Ecto neural progenitor cell (in vitro differentiated cells): ENCODE measurements around the gene ODAPH.
"Not testable (repeated sequence)": the region's sequence is repeated elsewhere in the genome, so short reads cannot be mapped to it uniquely, and the experiment has no call there.

Experiments
- DNase-seq: peaks from one replicate; pipeline ENCODE4 v3.0.0-alpha.2; 2018; ENCODE audit warnings: low spot score

ODAPH gene

DNA sequence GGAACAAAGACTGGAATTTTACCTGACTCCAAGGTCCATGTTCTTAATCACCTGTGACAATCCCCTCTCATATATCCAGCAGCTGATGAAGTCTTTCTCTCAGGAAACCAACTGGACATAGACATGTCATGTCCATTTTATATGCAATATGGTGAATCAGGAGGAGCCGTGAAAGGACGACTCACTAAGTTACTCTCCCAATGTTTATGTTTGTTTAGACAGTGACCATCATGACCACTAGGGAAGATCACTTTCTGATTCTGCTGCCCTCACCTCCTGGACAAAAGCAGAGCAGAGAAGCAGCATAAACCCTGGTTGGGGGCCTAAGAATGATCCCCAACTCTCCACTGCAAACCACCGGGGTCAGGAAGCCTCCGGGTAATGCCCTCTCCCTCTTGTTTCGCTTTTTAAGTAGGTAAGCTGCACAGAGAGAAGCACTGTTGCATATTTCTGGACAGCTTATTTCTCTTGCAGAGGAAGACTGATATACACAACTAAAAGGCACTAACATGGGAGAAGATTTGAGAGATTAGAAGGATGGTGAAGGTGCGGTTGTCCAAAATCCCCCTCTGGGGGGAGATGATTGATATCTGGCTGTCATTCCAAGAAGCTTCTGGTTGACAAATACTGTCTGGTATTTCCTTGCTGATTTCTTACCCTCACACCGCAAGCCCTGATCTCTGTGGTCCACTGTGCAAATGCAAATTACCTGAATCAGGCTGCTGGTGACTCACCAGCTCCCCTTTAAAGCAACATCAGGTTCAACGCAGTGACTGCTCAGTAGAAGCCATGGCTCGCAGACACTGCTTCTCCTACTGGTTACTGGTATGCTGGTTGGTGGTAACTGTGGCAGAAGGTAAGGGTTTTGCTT, at the start of gene ODAPH:
TSS of gene ODAPH (plus strand) at position 773 of the 871 bp plus-strand sequence. CDS start at position 790, 17 bp downstream.
- DNase-seq, result no peak

- DNase-seq, result not testable (repeated sequence)
Measured at GRCh38 chr4:75509592-75509991, 46.3 kb upstream of the ODAPH start.

DNA sequence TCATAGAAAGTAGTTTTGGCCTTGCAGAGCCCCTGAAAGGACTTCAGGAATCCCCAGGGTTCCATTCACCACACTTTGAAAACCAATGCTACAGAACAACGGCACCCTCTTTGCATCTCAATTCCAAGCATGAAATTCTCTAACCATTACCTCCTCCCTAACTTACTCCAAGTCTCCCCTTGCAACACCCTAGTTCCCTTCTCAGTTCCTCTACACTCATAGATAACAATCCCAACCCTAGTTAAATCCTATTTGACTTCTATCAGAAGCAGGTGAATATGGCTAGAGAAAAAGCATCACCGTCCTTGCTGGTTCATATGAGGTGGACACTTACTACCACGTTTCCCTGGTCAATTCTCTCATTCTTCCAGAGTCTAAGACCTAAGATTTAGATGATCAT, 44.0 kb upstream of the ODAPH start:
- no peak for DNase-seq

DNA sequence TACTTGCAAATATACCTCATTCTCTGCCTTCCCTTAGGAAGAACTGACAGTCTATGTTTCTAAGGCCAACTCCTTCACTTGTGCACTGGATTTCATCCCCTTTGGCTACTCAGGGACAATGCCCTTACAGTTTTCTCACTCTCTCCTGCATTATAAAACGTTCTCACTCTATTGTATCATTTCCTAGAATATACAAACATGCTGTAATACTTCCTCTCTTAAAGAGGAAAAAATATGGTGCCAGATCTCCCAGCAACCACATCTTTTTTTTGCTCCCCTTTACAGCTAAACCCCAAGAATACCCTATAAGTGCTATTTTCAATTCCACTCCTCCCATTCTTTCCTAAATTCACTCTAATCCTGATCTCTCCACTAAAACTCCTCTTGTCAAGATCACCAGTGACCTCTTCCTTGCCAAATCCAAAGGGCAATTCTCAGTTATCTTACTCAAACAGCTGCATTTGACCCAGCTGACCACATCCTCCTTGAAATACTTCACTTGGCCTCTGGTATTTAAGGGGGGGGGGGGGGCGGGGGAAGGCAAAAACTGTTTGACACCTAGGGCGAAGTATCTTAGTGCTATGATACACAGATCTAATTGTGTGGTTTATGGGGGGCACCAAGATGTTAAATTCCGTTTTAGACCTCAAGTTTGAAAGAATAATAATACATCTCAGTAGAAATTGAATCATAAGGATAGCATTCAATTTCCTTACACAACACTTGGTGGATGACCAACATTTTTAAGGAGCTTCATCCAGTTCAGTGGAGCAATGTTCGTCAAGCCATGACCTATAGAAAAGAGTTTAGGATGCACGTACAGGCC, 43.3 kb upstream of the ODAPH start:
- DNase-seq, result no peak

DNA sequence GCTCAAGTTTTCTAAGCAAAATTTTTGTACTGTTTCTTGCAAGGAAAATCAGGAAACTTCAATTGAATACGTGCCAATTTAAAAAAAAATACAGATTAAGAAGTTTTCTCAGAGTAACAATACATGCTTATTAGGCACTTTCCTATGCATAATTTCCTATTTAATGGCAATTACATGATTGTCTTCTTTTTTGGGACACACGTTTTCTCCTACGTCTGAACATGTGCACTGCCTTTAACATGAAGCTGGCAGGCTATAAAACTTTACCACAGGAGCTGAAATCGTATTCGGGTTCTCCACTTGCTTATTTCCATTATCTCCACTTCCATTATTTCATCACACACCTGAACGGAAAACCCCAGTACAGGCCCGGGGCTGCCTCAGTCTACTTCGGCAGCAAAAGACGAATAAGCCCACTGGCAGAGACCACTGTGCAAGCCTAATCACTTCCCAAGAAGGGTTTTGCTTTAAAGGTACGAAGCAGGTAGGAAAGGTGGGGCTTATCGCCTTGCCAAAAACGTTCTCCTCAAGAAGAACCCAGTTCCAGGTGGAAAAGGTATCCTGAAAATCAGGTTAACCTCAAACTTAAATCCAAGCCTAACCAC, 42.2 kb upstream of the ODAPH start:
- DNase-seq, result no peak

- DNase-seq, result peak; percentile 96
Measured at GRCh38 chr4:75514131-75514948, 41.5 kb upstream of the ODAPH start, which contains the start of the genes RCHY1 and THAP6. Gene RCHY1 (minus strand): TSS chr4:75514403. CDS start chr4:75514286, 117 bp downstream. Gene THAP6 (plus strand): TSS chr4:75514473. CDS start chr4:75515453, 980 bp downstream.

GRCh38 chr4:75514949-75515612, 40.8 kb upstream of the ODAPH start:
- DNase-seq, result no peak

DNA sequence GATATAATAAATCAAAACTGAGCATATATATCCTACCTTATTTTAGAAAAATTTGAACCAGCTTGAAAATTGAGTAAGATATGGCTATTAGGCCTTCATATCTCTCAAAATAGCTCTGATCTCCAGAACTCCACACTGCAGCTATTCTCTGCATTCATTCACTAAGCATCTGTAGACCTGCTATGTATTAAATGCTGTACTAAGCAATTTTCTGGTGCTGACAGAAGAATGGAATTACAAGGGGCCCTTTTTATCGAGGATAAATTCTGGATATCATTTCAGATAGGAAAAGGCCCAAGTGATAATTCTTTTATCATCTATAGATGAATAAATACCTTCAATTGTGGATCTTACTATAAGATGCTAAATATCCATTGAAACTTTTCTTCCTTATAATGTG, 39.7 kb upstream of the ODAPH start:
- DNase-seq, result no peak

DNA sequence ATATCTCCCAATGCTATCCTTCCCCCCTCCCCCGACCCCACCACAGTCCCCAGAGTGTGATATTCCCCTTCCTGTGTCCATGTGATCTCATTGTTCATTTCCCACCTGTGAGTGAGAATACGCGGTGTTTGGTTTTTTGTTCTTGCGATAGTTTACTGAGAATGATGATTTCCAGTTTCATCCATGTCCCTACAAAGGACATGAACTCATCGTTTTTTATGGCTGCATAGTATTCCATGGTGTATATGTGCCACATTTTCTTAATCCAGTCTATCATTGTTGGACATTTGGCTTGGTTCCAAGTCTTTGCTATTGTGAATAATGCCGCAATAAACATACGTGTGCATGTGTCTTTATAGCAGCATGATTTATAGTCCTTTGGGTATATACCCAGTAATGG, 36.4 kb upstream of the ODAPH start:
- DNase-seq, result not testable (repeated sequence)

DNA sequence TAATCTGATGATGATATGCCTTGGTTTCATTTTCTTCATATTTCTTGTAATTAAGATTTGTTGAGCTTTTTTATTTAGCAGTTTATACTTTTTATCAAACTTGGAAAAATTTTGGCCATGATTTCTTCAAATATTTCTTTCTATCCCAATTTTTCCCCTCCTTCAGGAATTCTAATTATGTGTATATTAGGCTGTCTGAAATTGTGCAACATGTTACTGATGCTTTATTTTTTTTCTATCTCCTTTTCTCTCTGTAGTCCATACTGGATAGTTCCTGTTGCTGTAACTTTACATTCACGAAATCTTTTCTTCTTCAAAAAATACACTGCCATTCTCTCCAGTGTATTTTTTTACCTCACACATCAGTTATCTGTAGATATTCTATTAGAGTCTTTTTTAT, 30.8 kb upstream of the ODAPH start:
- DNase-seq, result no peak

DNA sequence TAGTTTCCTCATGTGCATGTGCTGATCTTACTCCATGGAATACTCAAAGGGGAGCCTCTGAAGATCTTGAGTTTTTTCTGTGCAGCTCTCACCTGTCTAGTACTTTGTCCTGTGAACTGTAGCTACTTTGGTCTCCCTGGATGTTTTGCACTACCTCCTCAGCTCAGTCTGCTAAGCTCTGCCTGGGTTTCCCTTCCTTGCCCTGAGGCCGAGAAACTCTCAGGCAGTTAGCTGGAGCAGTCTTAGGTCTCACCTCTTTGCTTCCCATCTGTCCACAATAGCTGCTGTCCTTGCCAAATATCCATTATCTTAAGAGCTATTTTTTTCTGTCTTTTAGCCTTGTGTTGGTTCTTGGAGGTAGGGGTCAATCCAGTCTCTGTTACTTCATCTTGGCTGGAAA, 30.0 kb upstream of the ODAPH start:
- no peak for DNase-seq

- no peak for DNase-seq
Measured at GRCh38 chr4:75527482-75527881, 28.4 kb upstream of the ODAPH start.

- DNase-seq, result no peak
Measured at GRCh38 chr4:75530556-75531322, 25.1 kb upstream of the ODAPH start.

DNA sequence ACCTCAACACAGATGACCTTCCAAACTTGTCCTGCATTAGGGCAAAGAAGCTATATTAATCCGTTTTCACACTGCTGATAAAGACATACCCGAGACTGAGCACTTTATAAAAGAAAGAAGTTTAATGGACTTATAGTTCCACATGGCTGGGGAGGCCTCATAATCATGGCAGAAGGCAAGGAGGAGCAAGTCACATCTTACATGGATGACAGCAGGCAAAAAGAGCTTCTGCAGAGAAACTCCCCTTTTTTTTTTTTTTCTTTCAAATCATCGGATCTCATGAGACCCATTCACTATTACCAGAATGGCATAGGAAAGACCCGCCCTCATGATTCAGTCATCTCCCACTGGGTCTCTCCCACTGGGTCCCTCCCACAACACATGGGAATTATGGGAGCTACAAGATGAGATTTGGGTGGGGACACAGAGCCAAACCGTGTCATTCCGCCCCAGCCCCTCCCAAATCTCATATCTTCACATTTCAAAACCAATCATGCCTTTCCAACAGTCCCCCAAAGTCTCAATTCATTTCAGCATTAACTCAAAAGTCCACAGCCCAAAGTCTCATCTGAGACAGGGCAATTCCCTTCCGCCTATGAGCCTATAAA, 24.2 kb upstream of the ODAPH start:
- not testable (repeated sequence) for DNase-seq

DNA sequence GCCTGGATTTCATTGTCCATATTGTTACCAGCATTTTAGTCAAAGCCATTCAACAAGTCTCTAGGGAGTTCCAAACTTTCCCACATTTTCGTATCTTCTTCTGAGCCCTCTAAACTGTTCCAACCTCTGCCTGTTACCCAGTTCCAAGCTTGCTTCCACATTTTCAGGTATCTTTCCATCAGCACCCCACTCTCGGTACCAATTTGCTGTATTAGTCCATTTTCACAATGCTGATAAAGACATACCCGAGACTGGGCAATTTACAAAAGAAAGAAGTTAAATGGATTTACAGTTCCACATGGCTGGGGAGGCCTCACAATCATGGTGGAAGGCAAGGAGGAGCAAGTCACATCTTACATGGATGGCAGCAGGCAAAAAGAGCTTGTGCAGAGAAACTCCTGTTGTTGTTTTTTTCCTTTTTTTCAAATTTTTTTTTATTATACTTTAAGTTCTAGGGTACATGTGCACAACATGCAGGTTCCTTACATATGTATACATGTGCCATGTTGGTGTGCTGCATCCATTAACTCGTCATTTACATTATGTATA, 22.5 kb upstream of the ODAPH start:
- not testable (repeated sequence) for DNase-seq

DNA sequence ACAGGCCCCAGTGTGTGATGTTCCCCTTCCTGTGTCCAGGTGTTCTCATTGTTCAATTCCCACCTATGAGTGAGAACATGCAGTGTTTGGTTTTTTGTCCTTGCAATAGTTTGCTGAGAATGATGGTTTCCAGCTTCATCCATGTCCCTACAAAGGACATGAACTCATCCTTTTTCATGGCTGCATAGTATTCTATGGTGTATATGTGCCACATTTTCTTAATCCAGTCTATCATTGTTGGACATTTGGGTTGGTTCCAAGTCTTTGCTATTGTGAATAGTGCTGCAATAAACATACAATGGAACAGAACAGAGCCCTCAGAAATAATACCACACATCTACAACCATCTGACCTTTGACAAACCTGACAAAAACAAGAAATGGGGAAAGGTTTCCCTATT, 21.9 kb upstream of the ODAPH start:
- DNase-seq, result not testable (repeated sequence)

DNA sequence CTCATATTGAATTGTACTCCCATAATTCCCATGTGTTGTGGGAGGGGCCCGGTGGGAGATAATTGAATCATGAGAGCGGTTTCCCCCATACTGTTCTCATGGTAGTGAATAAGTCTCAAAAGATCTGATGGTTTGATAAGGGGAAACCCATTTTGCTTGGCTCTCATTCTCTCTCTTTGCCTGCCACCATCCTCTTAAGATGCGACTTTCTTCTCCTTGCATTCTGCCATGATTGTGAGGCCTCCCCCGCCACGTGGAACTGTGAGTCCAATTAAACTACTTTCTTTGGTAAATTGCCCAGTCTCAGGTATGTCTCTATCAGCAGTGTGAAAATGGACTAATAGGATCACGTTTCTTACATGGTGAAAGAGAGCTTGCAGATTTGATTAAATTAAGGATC, 18.6 kb upstream of the ODAPH start:
- not testable (repeated sequence) for DNase-seq

- DNase-seq, result no peak
Measured at GRCh38 chr4:75542824-75543223, 13.0 kb upstream of the ODAPH start.

GRCh38 chr4:75544220-75544619, 11.6 kb upstream of the ODAPH start:
- DNase-seq, result not testable (repeated sequence)
